Endothelial cell of umbilical vein (primary cell): Measurements from ENCODE around the gene CARHSP1.

ENCODE experiments used
- EZH2 ChIP-seq: IDR thresholded peaks from 2 replicates; pipeline ENCODE4 v1.6.1; 2012; ENCODE audit warnings: borderline replicate concordance, low read depth, mild to moderate bottlenecking, moderate library complexity, low read length, inconsistent platforms; ENCODE audit not compliant: severe bottlenecking
- FOS ChIP-seq: IDR thresholded peaks from 2 replicates; pipeline ENCODE4 v1.6.1; 2011; ENCODE audit warnings: mild to moderate bottlenecking, low read length, moderate library complexity, borderline replicate concordance; ENCODE audit not compliant: insufficient read depth
- GATA2 ChIP-seq: IDR thresholded peaks from 2 replicates; pipeline ENCODE4 v1.7.0; 2011; ENCODE audit warnings: low read depth, mild to moderate bottlenecking, moderate library complexity, mixed read lengths, low read length; ENCODE audit not compliant: insufficient read length, insufficient read depth
- JUN ChIP-seq: IDR thresholded peaks from 2 replicates; pipeline ENCODE4 v1.6.1; 2011; ENCODE audit warnings: borderline replicate concordance, low read depth; ENCODE audit not compliant: insufficient read length, insufficient read depth
- MYC ChIP-seq: IDR thresholded peaks from one replicate; pipeline ENCODE4 v1.6.1; 2011; ENCODE audit warnings: mild to moderate bottlenecking, low read depth, low read length
- POLR2A ChIP-seq: IDR thresholded peaks from 2 replicates; pipeline ENCODE4 v1.6.1; 2012; ENCODE audit warnings: low read depth, mild to moderate bottlenecking, control low read depth, low read length
- POLR2AphosphoS5 ChIP-seq: IDR thresholded peaks from 2 replicates; pipeline ENCODE4 v1.6.1; 2012; ENCODE audit warnings: low read depth, mild to moderate bottlenecking, control low read depth, low read length, moderate library complexity; ENCODE audit not compliant: insufficient read depth
- TF ChIP-seq, protein P1 (sequence below), 2 donors: IDR thresholded peaks; 1 replicate in 1 of 2; 2 replicates in 1 of 2; pipeline ENCODE4 v1.5.1; 2011; ENCODE audit warnings: low read length in 2 of 2, mild to moderate bottlenecking in 2 of 2, moderate library complexity in 2 of 2, control low read depth in 1 of 2, inconsistent platforms in 1 of 2, low read depth in 1 of 2; ENCODE audit not compliant: insufficient read depth in 1 of 2; ENCODE audit errors: extremely low read depth in 1 of 2
- TF ChIP-seq, protein P2 (sequence below): IDR thresholded peaks from 2 replicates; pipeline ENCODE4 v1.6.1; 2011; ENCODE audit not compliant: insufficient read depth, insufficient read length

DNA sequence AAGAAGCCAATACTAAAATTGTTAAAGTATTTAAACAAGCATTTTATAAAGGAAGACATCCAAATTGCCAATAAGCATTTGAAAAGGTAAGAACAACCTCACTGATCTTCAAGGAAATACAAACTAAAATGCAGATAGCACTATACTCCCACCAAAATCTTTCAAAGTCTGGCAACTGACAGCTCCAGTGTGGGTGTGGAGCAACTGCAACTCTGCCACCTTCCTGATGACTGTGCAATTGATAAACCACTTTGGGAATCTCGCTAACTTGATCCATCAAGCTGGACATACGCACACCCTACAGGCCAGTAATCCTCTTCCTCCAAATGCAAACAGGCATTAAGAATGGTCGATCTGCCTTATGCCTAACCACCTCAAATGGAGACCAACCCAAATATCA is 45.3 kb upstream of the CARHSP1 start:
- TF ChIP-seq, protein P1, sequence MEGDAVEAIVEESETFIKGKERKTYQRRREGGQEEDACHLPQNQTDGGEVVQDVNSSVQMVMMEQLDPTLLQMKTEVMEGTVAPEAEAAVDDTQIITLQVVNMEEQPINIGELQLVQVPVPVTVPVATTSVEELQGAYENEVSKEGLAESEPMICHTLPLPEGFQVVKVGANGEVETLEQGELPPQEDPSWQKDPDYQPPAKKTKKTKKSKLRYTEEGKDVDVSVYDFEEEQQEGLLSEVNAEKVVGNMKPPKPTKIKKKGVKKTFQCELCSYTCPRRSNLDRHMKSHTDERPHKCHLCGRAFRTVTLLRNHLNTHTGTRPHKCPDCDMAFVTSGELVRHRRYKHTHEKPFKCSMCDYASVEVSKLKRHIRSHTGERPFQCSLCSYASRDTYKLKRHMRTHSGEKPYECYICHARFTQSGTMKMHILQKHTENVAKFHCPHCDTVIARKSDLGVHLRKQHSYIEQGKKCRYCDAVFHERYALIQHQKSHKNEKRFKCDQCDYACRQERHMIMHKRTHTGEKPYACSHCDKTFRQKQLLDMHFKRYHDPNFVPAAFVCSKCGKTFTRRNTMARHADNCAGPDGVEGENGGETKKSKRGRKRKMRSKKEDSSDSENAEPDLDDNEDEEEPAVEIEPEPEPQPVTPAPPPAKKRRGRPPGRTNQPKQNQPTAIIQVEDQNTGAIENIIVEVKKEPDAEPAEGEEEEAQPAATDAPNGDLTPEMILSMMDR (IDR thresholded peaks at IDR 0.05; ENCODE audit: extremely low read depth in 1 of 2, insufficient read depth in 1 of 2, low read depth in 1 of 2, low read length in 2 of 2): no peak
- TF ChIP-seq POLR2A (no peak), EZH2 (no peak), POLR2AphosphoS5 (no peak), FOS (no peak), MYC (no peak), JUN (no peak), GATA2 (no peak)
- TF ChIP-seq, protein P2, sequence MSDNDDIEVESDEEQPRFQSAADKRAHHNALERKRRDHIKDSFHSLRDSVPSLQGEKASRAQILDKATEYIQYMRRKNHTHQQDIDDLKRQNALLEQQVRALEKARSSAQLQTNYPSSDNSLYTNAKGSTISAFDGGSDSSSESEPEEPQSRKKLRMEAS: no peak
